ENCODE results near the gene SEMA7A. TPM values are rescaled to one million over a fixed set of nuclear protein-coding genes. Genes with fewer than 3 reads are reported as not detected.

The SEMA7A gene
- total RNA-seq, 1 experiment from 2014 or later, result 74.8 TPM

DNA sequence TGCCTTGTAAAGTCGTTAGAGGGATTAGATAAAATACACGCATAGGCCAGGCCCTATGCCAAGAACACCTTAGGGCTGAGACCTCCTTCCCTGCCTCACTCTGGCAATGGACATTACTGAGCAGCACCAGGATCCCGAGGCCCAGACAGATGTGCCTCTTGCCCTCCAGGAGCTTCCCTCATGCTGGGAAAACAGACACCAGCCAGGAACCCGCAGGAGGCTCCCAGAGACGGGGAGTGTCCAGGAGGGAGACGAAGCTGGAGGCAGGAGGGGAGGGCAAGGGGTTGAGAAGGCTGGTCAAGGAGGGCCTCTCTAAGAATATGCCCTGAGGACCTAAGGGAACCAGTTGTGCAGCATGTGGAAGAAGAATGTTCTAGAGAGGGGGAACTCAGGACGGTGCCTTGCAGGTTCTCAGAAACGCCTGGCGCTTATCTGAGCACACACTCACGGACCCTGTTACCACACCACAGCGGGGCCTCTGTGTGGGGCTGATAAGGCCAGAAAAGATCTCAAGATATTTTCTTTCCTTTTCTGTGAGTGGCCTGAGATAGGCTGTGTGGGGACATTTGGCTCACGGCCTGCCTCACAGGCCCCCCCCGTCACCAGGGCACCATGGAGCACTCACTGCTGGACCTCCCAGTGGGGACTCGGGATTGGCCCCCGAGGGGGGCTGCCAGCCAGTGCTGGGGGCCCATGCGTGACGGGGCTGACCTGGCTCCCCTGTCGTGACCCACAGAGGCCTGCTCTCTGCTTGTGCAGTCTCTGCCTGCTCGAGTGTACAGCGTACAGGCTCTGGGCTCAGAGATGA is 44.3 kb downstream of the SEMA7A start:
- no peak overlapping the region for H3K4me3 Mint-ChIP-seq (ENCODE audit: low read depth, unreplicated experiment)
- BruUV-seq (replicated peaks), result no TSS peak
- peaks cover 76% of the 10 kb centered on the region for H3K4me1 Mint-ChIP-seq (ENCODE audit: low read depth, unreplicated experiment)
- CTCF ChIA-PET, result interaction anchor here (0.5 to 0.8 kb wide), 3 partner anchors 8 to 45 kb away, joined by 3 to 6 read pairs (median 3); partner anchors contain the start of gene SEMA7A
- peaks cover 2% of the 10 kb centered on the region for H3K9me3 Mint-ChIP-seq (ENCODE audit: low read depth, unreplicated experiment)
- intact Hi-C loops (cut with micrococcal nuclease; ENCODE audit: unreplicated experiment), result no loop called here
- TF ChIP-seq, protein P1, sequence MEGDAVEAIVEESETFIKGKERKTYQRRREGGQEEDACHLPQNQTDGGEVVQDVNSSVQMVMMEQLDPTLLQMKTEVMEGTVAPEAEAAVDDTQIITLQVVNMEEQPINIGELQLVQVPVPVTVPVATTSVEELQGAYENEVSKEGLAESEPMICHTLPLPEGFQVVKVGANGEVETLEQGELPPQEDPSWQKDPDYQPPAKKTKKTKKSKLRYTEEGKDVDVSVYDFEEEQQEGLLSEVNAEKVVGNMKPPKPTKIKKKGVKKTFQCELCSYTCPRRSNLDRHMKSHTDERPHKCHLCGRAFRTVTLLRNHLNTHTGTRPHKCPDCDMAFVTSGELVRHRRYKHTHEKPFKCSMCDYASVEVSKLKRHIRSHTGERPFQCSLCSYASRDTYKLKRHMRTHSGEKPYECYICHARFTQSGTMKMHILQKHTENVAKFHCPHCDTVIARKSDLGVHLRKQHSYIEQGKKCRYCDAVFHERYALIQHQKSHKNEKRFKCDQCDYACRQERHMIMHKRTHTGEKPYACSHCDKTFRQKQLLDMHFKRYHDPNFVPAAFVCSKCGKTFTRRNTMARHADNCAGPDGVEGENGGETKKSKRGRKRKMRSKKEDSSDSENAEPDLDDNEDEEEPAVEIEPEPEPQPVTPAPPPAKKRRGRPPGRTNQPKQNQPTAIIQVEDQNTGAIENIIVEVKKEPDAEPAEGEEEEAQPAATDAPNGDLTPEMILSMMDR (IDR thresholded peaks at IDR 0.05; ENCODE audit: unreplicated experiment), result no peak
- no peak overlapping the region for H3K27ac Mint-ChIP-seq (ENCODE audit: unreplicated experiment)
- peaks cover under 1% of the 10 kb centered on the region for H3K36me3 Mint-ChIP-seq (ENCODE audit: insufficient read depth, unreplicated experiment)
- no peak for DNase-seq
- no peaks in the 10 kb centered on the region for H3K27me3 Mint-ChIP-seq (ENCODE audit: unreplicated experiment)

DNA sequence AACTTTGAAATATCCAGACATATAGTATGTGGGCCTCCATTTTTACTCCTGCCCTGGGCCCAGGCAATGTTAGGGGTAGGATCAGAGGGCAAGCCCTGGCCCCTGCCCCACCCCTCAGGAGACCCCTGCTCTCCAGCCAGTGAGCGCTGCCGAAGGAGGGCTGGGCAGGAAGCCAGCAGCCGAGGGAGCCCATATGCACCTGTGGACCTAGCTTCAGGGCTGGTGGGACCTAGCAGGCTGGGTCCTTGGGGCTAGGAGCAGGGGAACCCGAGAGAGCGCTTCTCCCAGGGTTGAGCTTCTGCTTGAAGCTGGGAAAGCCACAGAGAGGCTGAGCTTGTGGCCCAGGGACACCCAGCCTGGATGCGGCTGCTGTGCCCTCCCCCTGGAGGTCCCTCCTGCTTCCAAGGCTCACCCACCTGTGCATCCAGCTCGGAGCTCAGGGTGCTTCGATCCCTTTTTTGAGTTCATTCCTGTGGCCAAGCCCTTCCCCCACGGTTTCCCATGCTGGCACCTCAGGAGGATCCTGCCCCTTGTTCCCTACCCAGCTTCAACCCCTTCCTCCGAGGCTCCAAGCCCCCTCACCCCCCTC is 45.3 kb downstream of the SEMA7A start:
- intact Hi-C loops (cut with micrococcal nuclease; ENCODE audit: unreplicated experiment), result loop anchor here (1.0 kb wide), 1 partner anchor 9 kb away; no protein-coding TSS in a partner anchor
- peaks cover 79% of the 10 kb centered on the region for H3K4me1 Mint-ChIP-seq (ENCODE audit: low read depth, unreplicated experiment)
- H3K9me3 Mint-ChIP-seq (ENCODE audit: low read depth, unreplicated experiment), result peaks cover 2% of the 10 kb centered on the region
- CTCF ChIA-PET, result interaction anchor here (0.5 to 0.8 kb wide), 4 partner anchors 9 to 94 kb away, joined by 3 to 6 read pairs (median 3); partner anchors contain the start of gene SEMA7A
- BruUV-seq (replicated peaks), result no TSS peak
- no peak for DNase-seq
- H3K4me3 Mint-ChIP-seq (ENCODE audit: low read depth, unreplicated experiment), result no peak overlapping the region
- no peak overlapping the region for H3K27ac Mint-ChIP-seq (ENCODE audit: unreplicated experiment)
- peaks cover 10% of the 10 kb centered on the region for H3K36me3 Mint-ChIP-seq (ENCODE audit: insufficient read depth, unreplicated experiment)
- no peaks in the 10 kb centered on the region for H3K27me3 Mint-ChIP-seq (ENCODE audit: unreplicated experiment)
- TF ChIP-seq, protein P1 (IDR thresholded peaks at IDR 0.05; ENCODE audit: unreplicated experiment), result no peak

DNA sequence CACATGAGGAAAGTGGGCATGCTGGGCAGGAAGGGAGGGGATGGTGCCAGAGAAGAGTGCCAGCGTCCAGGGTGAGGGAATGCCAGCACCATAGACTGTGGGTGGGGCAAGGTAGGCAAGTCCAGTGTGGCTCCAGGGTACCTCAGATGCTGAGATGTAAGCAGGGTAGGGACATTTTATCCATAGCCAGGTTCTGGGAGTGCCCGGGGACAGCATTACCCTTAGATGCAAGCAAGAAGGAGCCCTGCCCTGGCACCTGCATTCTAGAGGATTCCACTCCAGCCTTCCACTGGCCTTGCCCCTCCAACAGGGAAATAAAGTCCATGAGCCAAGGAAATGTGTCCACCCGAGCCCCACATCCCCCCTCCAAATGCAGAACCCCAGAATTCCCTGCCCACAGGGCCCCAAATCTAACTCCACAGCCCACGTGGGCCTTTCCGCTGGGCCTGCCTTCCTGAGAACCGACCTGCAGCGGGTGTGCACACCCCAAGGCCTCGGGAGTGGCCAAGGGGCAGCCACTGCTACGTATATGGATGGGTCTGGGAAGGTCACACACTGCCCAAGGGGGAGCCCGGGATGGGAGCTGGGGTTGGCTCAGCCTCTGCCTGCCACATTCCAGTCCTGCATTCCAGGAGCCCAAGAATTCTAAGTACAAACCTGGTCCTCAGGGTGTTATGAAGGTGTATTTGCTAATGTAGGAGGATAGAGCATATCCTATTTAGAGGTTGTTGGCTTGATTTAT is 46.0 kb downstream of the SEMA7A start:
- intact Hi-C loops (cut with micrococcal nuclease; ENCODE audit: unreplicated experiment), result loop anchor here (1.0 kb wide), 1 partner anchor 10 kb away; no protein-coding TSS in a partner anchor
- H3K9me3 Mint-ChIP-seq (ENCODE audit: low read depth, unreplicated experiment), result peaks cover 2% of the 10 kb centered on the region
- peaks cover 13% of the 10 kb centered on the region for H3K36me3 Mint-ChIP-seq (ENCODE audit: insufficient read depth, unreplicated experiment)
- no TSS peak for BruUV-seq (replicated peaks)
- peaks cover 86% of the 10 kb centered on the region for H3K4me1 Mint-ChIP-seq (ENCODE audit: low read depth, unreplicated experiment)
- no peak overlapping the region for H3K27ac Mint-ChIP-seq (ENCODE audit: unreplicated experiment)
- TF ChIP-seq, protein P1 (IDR thresholded peaks at IDR 0.05; ENCODE audit: unreplicated experiment), result no peak
- CTCF ChIA-PET, result no interaction called here
- no peak for DNase-seq
- H3K4me3 Mint-ChIP-seq (ENCODE audit: low read depth, unreplicated experiment), result no peak overlapping the region
- no peaks in the 10 kb centered on the region for H3K27me3 Mint-ChIP-seq (ENCODE audit: unreplicated experiment)

DNA sequence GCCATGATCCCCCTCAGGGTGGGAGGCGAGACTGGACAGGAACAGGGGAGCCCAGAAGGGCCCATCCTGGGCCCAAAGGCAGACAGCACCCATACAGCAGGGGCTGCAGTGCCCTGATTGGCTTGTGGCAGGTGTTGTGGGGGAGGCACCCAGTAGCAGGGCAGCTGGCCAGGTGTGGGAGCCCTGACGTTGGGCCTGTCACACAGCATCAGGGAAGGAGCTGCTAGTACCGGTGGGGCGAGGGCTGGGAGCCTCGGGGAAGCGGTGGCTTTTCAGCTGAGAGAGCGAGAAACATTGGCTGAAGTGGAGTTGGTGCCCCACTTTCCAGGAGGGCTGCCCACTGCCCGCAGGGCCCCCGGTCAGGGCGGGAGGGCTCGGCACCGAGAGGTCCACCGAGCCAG is 46.6 kb downstream of the SEMA7A start:
- H3K9me3 Mint-ChIP-seq (ENCODE audit: low read depth, unreplicated experiment), result peaks cover 2% of the 10 kb centered on the region
- BruUV-seq (replicated peaks), result no TSS peak
- TF ChIP-seq, protein P1 (IDR thresholded peaks at IDR 0.05; ENCODE audit: unreplicated experiment), result no peak
- CTCF ChIA-PET, result no interaction called here
- no peak for DNase-seq
- no peak overlapping the region for H3K27ac Mint-ChIP-seq (ENCODE audit: unreplicated experiment)
- H3K4me3 Mint-ChIP-seq (ENCODE audit: low read depth, unreplicated experiment), result no peak overlapping the region
- H3K36me3 Mint-ChIP-seq (ENCODE audit: insufficient read depth, unreplicated experiment), result peaks cover 15% of the 10 kb centered on the region
- intact Hi-C loops (cut with micrococcal nuclease; ENCODE audit: unreplicated experiment), result no loop called here
- H3K4me1 Mint-ChIP-seq (ENCODE audit: low read depth, unreplicated experiment), result peaks cover 87% of the 10 kb centered on the region
- no peaks in the 10 kb centered on the region for H3K27me3 Mint-ChIP-seq (ENCODE audit: unreplicated experiment)
